Neural cell (in vitro differentiated cells): ENCODE data around the gene USP13.

Experiments used
- EP300 ChIP-seq: fragments of 450-650 bp; conservative IDR thresholded peaks from 2 replicates; pipeline ENCODE4 v1.6.1; 2014; ENCODE audit warnings: antibody characterized with exemption, mild to moderate bottlenecking, moderate library complexity; ENCODE audit not compliant: poor library complexity, severe bottlenecking
- EZH2 ChIP-seq: fragments of 200-600, 300-800 bp; shearing (Covaris generic), sonication (generic); IDR thresholded peaks from 2 replicates; pipeline ENCODE4 v1.6.1; 2014; ENCODE audit warnings: antibody characterized with exemption, low read length, borderline replicate concordance, mild to moderate bottlenecking; ENCODE audit not compliant: insufficient read depth, poor library complexity, severe bottlenecking
- MXI1 ChIP-seq: fragments of 450-650 bp; conservative IDR thresholded peaks from 2 replicates; pipeline ENCODE4 v1.6.1; 2014; ENCODE audit warnings: antibody characterized with exemption, mild to moderate bottlenecking; ENCODE audit not compliant: poor library complexity, severe bottlenecking
- POLR2AphosphoS5 ChIP-seq: IDR thresholded peaks from 2 replicates; pipeline ENCODE4 v1.6.1; 2012
- RAD21 ChIP-seq: fragments of 450-650 bp; conservative IDR thresholded peaks from 2 replicates; pipeline ENCODE4 v1.6.1; 2014; ENCODE audit warnings: antibody characterized with exemption, mild to moderate bottlenecking, moderate library complexity
- TAF1 ChIP-seq: IDR thresholded peaks from 2 replicates; pipeline ENCODE4 v1.6.1; 2012; ENCODE audit warnings: low read depth
- TF ChIP-seq, protein P1 (sequence below): fragments of 450-650 bp; IDR thresholded peaks from 2 replicates; pipeline ENCODE4 v1.5.1; 2014; ENCODE audit warnings: antibody characterized with exemption, mild to moderate bottlenecking, moderate library complexity; ENCODE audit not compliant: poor library complexity, severe bottlenecking
- TF ChIP-seq, protein P2 (sequence below): IDR thresholded peaks from 2 replicates; pipeline ENCODE4 v1.6.1; 2012; ENCODE audit warnings: borderline replicate concordance

DNA sequence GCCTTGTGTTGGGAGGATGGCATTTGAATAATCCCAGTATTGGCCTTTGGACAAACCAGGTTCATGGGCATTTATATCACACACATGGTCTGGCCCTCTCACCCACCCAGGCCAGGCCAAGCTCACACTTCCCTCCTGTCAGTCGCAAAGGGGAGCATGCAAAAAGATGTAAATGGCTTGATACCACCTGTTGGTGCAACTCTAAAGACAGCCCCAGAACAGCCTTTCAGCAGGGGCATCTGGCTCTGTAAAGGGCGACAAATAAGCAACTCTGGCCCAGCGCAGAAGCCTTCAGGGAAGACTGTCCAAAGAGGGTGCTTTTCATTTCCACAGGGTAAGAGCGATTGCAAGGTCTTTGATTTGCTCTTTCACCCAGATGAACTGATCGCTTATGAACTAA, 91.8 kb downstream of the USP13 start:
- TF ChIP-seq, protein P1, sequence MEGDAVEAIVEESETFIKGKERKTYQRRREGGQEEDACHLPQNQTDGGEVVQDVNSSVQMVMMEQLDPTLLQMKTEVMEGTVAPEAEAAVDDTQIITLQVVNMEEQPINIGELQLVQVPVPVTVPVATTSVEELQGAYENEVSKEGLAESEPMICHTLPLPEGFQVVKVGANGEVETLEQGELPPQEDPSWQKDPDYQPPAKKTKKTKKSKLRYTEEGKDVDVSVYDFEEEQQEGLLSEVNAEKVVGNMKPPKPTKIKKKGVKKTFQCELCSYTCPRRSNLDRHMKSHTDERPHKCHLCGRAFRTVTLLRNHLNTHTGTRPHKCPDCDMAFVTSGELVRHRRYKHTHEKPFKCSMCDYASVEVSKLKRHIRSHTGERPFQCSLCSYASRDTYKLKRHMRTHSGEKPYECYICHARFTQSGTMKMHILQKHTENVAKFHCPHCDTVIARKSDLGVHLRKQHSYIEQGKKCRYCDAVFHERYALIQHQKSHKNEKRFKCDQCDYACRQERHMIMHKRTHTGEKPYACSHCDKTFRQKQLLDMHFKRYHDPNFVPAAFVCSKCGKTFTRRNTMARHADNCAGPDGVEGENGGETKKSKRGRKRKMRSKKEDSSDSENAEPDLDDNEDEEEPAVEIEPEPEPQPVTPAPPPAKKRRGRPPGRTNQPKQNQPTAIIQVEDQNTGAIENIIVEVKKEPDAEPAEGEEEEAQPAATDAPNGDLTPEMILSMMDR: no peak
- TF ChIP-seq, protein P2, sequence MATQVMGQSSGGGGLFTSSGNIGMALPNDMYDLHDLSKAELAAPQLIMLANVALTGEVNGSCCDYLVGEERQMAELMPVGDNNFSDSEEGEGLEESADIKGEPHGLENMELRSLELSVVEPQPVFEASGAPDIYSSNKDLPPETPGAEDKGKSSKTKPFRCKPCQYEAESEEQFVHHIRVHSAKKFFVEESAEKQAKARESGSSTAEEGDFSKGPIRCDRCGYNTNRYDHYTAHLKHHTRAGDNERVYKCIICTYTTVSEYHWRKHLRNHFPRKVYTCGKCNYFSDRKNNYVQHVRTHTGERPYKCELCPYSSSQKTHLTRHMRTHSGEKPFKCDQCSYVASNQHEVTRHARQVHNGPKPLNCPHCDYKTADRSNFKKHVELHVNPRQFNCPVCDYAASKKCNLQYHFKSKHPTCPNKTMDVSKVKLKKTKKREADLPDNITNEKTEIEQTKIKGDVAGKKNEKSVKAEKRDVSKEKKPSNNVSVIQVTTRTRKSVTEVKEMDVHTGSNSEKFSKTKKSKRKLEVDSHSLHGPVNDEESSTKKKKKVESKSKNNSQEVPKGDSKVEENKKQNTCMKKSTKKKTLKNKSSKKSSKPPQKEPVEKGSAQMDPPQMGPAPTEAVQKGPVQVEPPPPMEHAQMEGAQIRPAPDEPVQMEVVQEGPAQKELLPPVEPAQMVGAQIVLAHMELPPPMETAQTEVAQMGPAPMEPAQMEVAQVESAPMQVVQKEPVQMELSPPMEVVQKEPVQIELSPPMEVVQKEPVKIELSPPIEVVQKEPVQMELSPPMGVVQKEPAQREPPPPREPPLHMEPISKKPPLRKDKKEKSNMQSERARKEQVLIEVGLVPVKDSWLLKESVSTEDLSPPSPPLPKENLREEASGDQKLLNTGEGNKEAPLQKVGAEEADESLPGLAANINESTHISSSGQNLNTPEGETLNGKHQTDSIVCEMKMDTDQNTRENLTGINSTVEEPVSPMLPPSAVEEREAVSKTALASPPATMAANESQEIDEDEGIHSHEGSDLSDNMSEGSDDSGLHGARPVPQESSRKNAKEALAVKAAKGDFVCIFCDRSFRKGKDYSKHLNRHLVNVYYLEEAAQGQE: no peak
- TF ChIP-seq EP300: no peak
- no peak for TF ChIP-seq POLR2AphosphoS5
- TF ChIP-seq MXI1: no peak
- no peak for TF ChIP-seq EZH2
- no peak for TF ChIP-seq RAD21
- no peak for TF ChIP-seq TAF1
